Measurements from ENCODE around the gene ASRGL1. TPM values are rescaled to one million over a fixed set of nuclear protein-coding genes. Genes with fewer than 3 reads are reported as not detected.

ASRGL1 gene
- total RNA-seq, 2 donors from 2014 or later: 0.74 to 7.0 TPM

- H3K27me3 ChIP-seq: no peaks in the 10 kb centered on the region
- DNase-seq (ENCODE audit: low spot score): peak; percentile 85
- H3K36me3 ChIP-seq: no peaks in the 10 kb centered on the region
- peak overlapping the region in 1 of 2 donors; percentile 14 for H3K4me3 ChIP-seq
- H3K4me1 ChIP-seq: peaks cover 0 to 35% of the 10 kb centered on the region in 2 donors
- H3K9me3 ChIP-seq: no peaks in the 10 kb centered on the region
- peak overlapping the region; percentile 33 to 73 for H3K27ac ChIP-seq
- no peak for TF ChIP-seq CTCF (IDR thresholded peaks at IDR 0.05)
These were observed 102.7 kb downstream of the ASRGL1 start for GRCh38 chr11:62439785-62440602.

Other genes with a start within 250 kb of the ASRGL1 start
- 1 to 10 TPM; 8.1 to 8.5 TPM for gene INCENP, start 213.4 kb upstream of the ASRGL1 start, total RNA-seq
- not detected for gene SCGB1D1, start 147.2 kb upstream of the ASRGL1 start, total RNA-seq
- not detected for gene SCGB2A1, start 128.8 kb upstream of the ASRGL1 start, total RNA-seq
- gene SCGB1D2, start 95.2 kb upstream of the ASRGL1 start, total RNA-seq: not detected
- gene SCGB2A2, start 67.3 kb upstream of the ASRGL1 start, total RNA-seq: not detected
- not detected for gene SCGB1D4, start 38.4 kb upstream of the ASRGL1 start, total RNA-seq
- gene SCGB1A1, start 81.6 kb downstream of the ASRGL1 start, total RNA-seq: not detected
- gene AHNAK, start 209.4 kb downstream of the ASRGL1 start, total RNA-seq: 100 to 1,000 TPM; 270 to 441 TPM
- 1,000 to 10,000 TPM in 1 of 2 donors, 100 to 1,000 TPM in 1; 707 to 1,175 TPM for gene EEF1G, start 236.4 kb downstream of the ASRGL1 start, total RNA-seq